IMR-90 (cell line): ENCODE data around the gene CLSTN1. TPM values are rescaled to one million over a fixed set of nuclear protein-coding genes. Genes with fewer than 3 reads are reported as not detected.

Experiments
- ATAC-seq: fragments of 200-7000 bp; cut with Tn5 transposase; 2 replicates; pipeline ENCODE4 v1.9.1; 2020; ENCODE audit warnings: low read depth, mild to moderate bottlenecking, moderate library complexity
- BruUV-seq: library from RNA; stranded (reverse); fragments of 400-500 nt; replicated peaks from 2 replicates; lab custom pipeline; 2021; lab: Mats Ljungman, UMichigan
- CTCF ChIA-PET: fragments of 300-600 bp; formaldehyde crosslinking; extraction: SDS; loops from one replicate; lab custom pipeline; 2021; ENCODE audit warnings: antibody characterized with exemption; lab: Yijun Ruan, JAX
- POLR2A ChIA-PET: fragments of 300-600 bp; sonication (Branson Sonifier 250); formaldehyde crosslinking; loops from one replicate; lab custom pipeline; 2022; ENCODE audit warnings: antibody characterized with exemption; ENCODE audit not compliant: unreplicated experiment; lab: Charles Lee
- DNase-seq: peaks from one replicate; pipeline ENCODE4 v3.0.0; 2013
- H2AFZ ChIP-seq: replicated peaks from 2 replicates; pipeline ENCODE3; 2013; ENCODE audit warnings: low read length, mild to moderate bottlenecking; ENCODE audit not compliant: poor library complexity
- H2AK5ac ChIP-seq: 2 replicates; pipeline ENCODE4 v1.6.1; 2013; ENCODE audit warnings: low read depth, low read length, inconsistent platforms
- H2AK9ac ChIP-seq: replicated peaks from 2 replicates; pipeline ENCODE3; 2013; ENCODE audit warnings: mild to moderate bottlenecking, low read depth, low read length, moderate library complexity; ENCODE audit not compliant: poor library complexity
- H2BK120ac ChIP-seq: 2 replicates; pipeline ENCODE4 v1.6.1; 2013; ENCODE audit warnings: low read depth, low read length, inconsistent platforms
- H2BK15ac ChIP-seq: 3 replicates; pipeline ENCODE4 v1.6.1; 2013; ENCODE audit warnings: low read depth, low read length, inconsistent platforms
- H2BK20ac ChIP-seq: 2 replicates; pipeline ENCODE4 v1.6.1; 2013; ENCODE audit warnings: low read depth, mild to moderate bottlenecking, inconsistent platforms, low read length, moderate library complexity
- H2BK5ac ChIP-seq: 2 replicates; pipeline ENCODE4 v1.6.1; 2013; ENCODE audit warnings: mild to moderate bottlenecking, low read depth, low read length, inconsistent platforms; ENCODE audit not compliant: poor library complexity, severe bottlenecking
- H3K14ac ChIP-seq: replicated peaks from 2 replicates; pipeline ENCODE4 v1.6.1; 2013; ENCODE audit warnings: low read depth, low read length, inconsistent platforms
- H3K18ac ChIP-seq: 2 replicates; pipeline ENCODE4 v1.6.1; 2013; ENCODE audit warnings: low read depth, low read length, control low read depth
- H3K23ac ChIP-seq: 2 replicates; pipeline ENCODE4 v1.6.1; 2013; ENCODE audit warnings: low read depth, low read length, inconsistent platforms
- H3K27ac ChIP-seq: 2 replicates; pipeline ENCODE4 v1.5.1; 2013; ENCODE audit warnings: mild to moderate bottlenecking, control low read depth, low read length; ENCODE audit not compliant: insufficient read depth
- H3K27me3 ChIP-seq: 2 replicates; pipeline ENCODE4 v1.6.1; 2013; ENCODE audit warnings: low read length; ENCODE audit not compliant: control insufficient read depth, insufficient read depth
- H3K36me3 ChIP-seq: 2 replicates; pipeline ENCODE4 v1.6.1; 2013; ENCODE audit warnings: low read length, mixed read lengths; ENCODE audit not compliant: control insufficient read depth, insufficient read depth
- H3K4ac ChIP-seq: 2 replicates; pipeline ENCODE4 v1.6.1; 2013; ENCODE audit warnings: low read depth, low read length, inconsistent platforms
- H3K4me1 ChIP-seq: 2 replicates; pipeline ENCODE4 v1.6.1; 2013; ENCODE audit warnings: low read length, mixed read lengths; ENCODE audit not compliant: control insufficient read depth, insufficient read depth
- H3K4me2 ChIP-seq: 2 replicates; pipeline ENCODE4 v1.6.1; 2013; ENCODE audit warnings: low read depth, mild to moderate bottlenecking, control low read depth, low read length, moderate library complexity
- H3K4me3 ChIP-seq: 2 replicates; pipeline ENCODE4 v1.5.1; 2013; ENCODE audit warnings: low read depth, mild to moderate bottlenecking, control low read depth, low read length, moderate library complexity; ENCODE audit not compliant: insufficient read depth
- H3K56ac ChIP-seq: 2 replicates; pipeline ENCODE4 v1.6.1; 2013; ENCODE audit warnings: low read length, inconsistent platforms; ENCODE audit not compliant: insufficient read depth; ENCODE audit errors: extremely low read depth
- H3K79me1 ChIP-seq, 2 experiments: 2 replicates each; pipeline ENCODE4 v1.6.1; 2013; ENCODE audit warnings: low read length in 2 of 2, inconsistent platforms in 1 of 2, low read depth in 1 of 2
- H3K9ac ChIP-seq: 2 replicates; pipeline ENCODE4 v1.6.1; 2013; ENCODE audit warnings: low read depth, low read length, control low read depth
- H3K9me1 ChIP-seq: 2 replicates; pipeline ENCODE4 v1.6.1; 2013; ENCODE audit warnings: low read length, inconsistent platforms; ENCODE audit not compliant: insufficient read depth
- H3K9me3 ChIP-seq: 2 replicates; pipeline ENCODE4 v1.6.1; 2013; ENCODE audit warnings: low read length; ENCODE audit not compliant: control insufficient read depth, insufficient read depth
- H4K20me1 ChIP-seq: 2 replicates; pipeline ENCODE4 v1.6.1; 2013; ENCODE audit warnings: low read length, inconsistent platforms; ENCODE audit not compliant: insufficient read depth
- H4K5ac ChIP-seq: 2 replicates; pipeline ENCODE4 v1.6.1; 2013; ENCODE audit warnings: mild to moderate bottlenecking, low read depth, low read length, control low read depth
- H4K8ac ChIP-seq, 2 experiments: 2 replicates each; pipeline ENCODE4 v1.6.1; 2013; ENCODE audit warnings: low read depth in 2 of 2, low read length in 2 of 2, control low read depth in 1 of 2, inconsistent platforms in 1 of 2
- H4K91ac ChIP-seq: 2 replicates; pipeline ENCODE4 v1.6.1; 2013; ENCODE audit warnings: low read depth, low read length, inconsistent platforms; ENCODE audit not compliant: insufficient read depth
- CEBPB ChIP-seq: IDR thresholded peaks from 2 replicates; pipeline ENCODE4 v1.6.1; 2012; ENCODE audit warnings: low read depth, low read length, improper control_type of control experiment
- ELK1 ChIP-seq: fragments of 150-350 bp; IDR thresholded peaks from 2 replicates; pipeline ENCODE4 v1.6.1; 2016; ENCODE audit warnings: low read depth, mild to moderate bottlenecking, low read length, moderate library complexity, borderline replicate concordance
- FOS ChIP-seq: fragments of 150-350 bp; IDR thresholded peaks from 2 replicates; pipeline ENCODE4 v1.6.1; 2016; ENCODE audit warnings: low read depth, low read length
- MAFK ChIP-seq: IDR thresholded peaks from 2 replicates; pipeline ENCODE4 v1.6.1; 2012; ENCODE audit warnings: low read depth, low read length, improper control_type of control experiment
- MAZ ChIP-seq: IDR thresholded peaks from 2 replicates; pipeline ENCODE4 v1.6.1; 2012; ENCODE audit warnings: low read depth, mild to moderate bottlenecking, low read length, improper control_type of control experiment, moderate library complexity, borderline replicate concordance
- MXI1 ChIP-seq: IDR thresholded peaks from 2 replicates; pipeline ENCODE4 v1.6.1; 2012; ENCODE audit warnings: low read depth, mild to moderate bottlenecking, low read length, moderate library complexity, borderline replicate concordance
- POLR2A ChIP-seq: IDR thresholded peaks from 2 replicates; pipeline ENCODE4 v1.6.1; 2012; ENCODE audit warnings: mild to moderate bottlenecking, low read depth, low read length
- RAD21 ChIP-seq: IDR thresholded peaks from 2 replicates; pipeline ENCODE4 v1.6.1; 2012; ENCODE audit warnings: low read length, improper control_type of control experiment
- RCOR1 ChIP-seq: IDR thresholded peaks from 2 replicates; pipeline ENCODE4 v1.6.1; 2012; ENCODE audit warnings: mild to moderate bottlenecking, low read length, improper control_type of control experiment; ENCODE audit not compliant: insufficient replicate concordance
- RFX5 ChIP-seq: IDR thresholded peaks from 2 replicates; pipeline ENCODE4 v1.8.0; 2012; ENCODE audit warnings: low read depth, mild to moderate bottlenecking, low read length, moderate library complexity
- SMC3 ChIP-seq: fragments of 150-350 bp; IDR thresholded peaks from 2 replicates; pipeline ENCODE4 v1.6.1; 2016; ENCODE audit warnings: low read depth, mild to moderate bottlenecking, antibody characterized with exemption, low read length, moderate library complexity
- WGBS, 2 experiments: methylation state at CpG; one replicate each; pipeline versions ENCODE4 v1.1.5 to v1.1.7; 2013; ENCODE audit warnings: missing lambda C conversion rate in 2 of 2; ENCODE audit not compliant: insufficient read length in 1 of 2; ENCODE audit errors: extremely low coverage in 2 of 2; 5-methylcytosine and 5-hydroxymethylcytosine counted together
- dilution Hi-C: fragments of 300-500 bp; cut with HindIII; formaldehyde crosslinking; loops from one replicate; pipeline ENCODE4 v1.14.3; 2018; ENCODE audit warnings: low sequenced_read_pairs; ENCODE audit not compliant: unreplicated experiment
- in situ Hi-C: fragments of 300-500 bp; cut with MboI; formaldehyde crosslinking; loops from 3 replicates; pipeline ENCODE4 v1.14.3; 2019; ENCODE audit warnings: low sequenced_read_pairs, inconsistent platforms, mixed read lengths
- intact Hi-C: fragments of 100-400 bp; cut with micrococcal nuclease; formaldehyde crosslinking; loops from 2 replicates; pipeline ENCODE4 v1.10.0; 2022
- polyA plus RNA-seq, 3 experiments: library from polyadenylated mRNA; depleted of rRNA; stranded (reverse); fragments of >200 nt; gene quantifications; 2 replicates each; pipeline ENCODE4 v1.2.3, GENCODE V29; 2012; ENCODE audit warnings: low replicate concordance in 1 of 3
- total RNA-seq: library from RNA; depleted of rRNA; stranded (reverse); fragments of >200 nt; gene quantifications from 2 replicates; pipeline ENCODE4 v1.2.3, GENCODE V29; 2012
- TF ChIP-seq, protein P1 (sequence below): conservative IDR thresholded peaks from 2 replicates; pipeline ENCODE4 v1.5.1; 2012; ENCODE audit warnings: mild to moderate bottlenecking, low read depth, low read length, improper control_type of control experiment

CLSTN1 gene
- total and polyA plus RNA-seq, 2 of the 4 experiments (the other 2 are of a cell fraction): 30.1 to 72.2 TPM

GRCh38 chr1:9717193-9718005 is 106.4 kb downstream of the CLSTN1 start:
- Histone ChIP-seq H3K18ac (no peak overlapping the region), H3K23ac (no peak overlapping the region), H4K8ac (no peak overlapping the region), H3K9me1 (peaks cover 6% of the 10 kb centered on the region; the same call in 1 of the 2 replicates), H2AFZ (no peak overlapping the region), H3K79me1 (no peaks in the 10 kb centered on the region; a peak in 2 of 4 replicates), H2BK120ac (peak overlapping the region; percentile 77; the same call in 1 of the 2 replicates), H4K5ac (no peak overlapping the region), H2AK9ac (no peak overlapping the region), H3K4ac (peak overlapping the region; percentile 33; the same call in 1 of the 2 replicates), H2BK20ac (no peak overlapping the region), H3K14ac (no peak overlapping the region), H3K36me3 (peaks cover 29% of the 10 kb centered on the region), H4K91ac (no peak overlapping the region), H3K27ac (no peak overlapping the region), H3K4me3 (no peak overlapping the region), H3K27me3 (no peaks in the 10 kb centered on the region), H3K56ac (no peak overlapping the region), H4K20me1 (peaks cover 2% of the 10 kb centered on the region; the same call in 1 of the 2 replicates), H3K9me3 (no peaks in the 10 kb centered on the region), H2BK15ac (no peak overlapping the region), H2BK5ac (no peak overlapping the region), H3K4me1 (peaks cover 3% of the 10 kb centered on the region), H3K4me2 (no peak overlapping the region), H3K9ac (no peak overlapping the region), H2AK5ac (peak overlapping the region; percentile 4)
- TF ChIP-seq RFX5: no peak
- TF ChIP-seq POLR2A: no peak
- no peak for TF ChIP-seq RAD21
- TF ChIP-seq ELK1: no peak
- TF ChIP-seq FOS: no peak
- TF ChIP-seq MXI1: no peak
- TF ChIP-seq, protein P1, sequence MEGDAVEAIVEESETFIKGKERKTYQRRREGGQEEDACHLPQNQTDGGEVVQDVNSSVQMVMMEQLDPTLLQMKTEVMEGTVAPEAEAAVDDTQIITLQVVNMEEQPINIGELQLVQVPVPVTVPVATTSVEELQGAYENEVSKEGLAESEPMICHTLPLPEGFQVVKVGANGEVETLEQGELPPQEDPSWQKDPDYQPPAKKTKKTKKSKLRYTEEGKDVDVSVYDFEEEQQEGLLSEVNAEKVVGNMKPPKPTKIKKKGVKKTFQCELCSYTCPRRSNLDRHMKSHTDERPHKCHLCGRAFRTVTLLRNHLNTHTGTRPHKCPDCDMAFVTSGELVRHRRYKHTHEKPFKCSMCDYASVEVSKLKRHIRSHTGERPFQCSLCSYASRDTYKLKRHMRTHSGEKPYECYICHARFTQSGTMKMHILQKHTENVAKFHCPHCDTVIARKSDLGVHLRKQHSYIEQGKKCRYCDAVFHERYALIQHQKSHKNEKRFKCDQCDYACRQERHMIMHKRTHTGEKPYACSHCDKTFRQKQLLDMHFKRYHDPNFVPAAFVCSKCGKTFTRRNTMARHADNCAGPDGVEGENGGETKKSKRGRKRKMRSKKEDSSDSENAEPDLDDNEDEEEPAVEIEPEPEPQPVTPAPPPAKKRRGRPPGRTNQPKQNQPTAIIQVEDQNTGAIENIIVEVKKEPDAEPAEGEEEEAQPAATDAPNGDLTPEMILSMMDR: no peak
- no peak for TF ChIP-seq RCOR1
- TF ChIP-seq SMC3: no peak
- TF ChIP-seq MAZ: no peak
- no peak for TF ChIP-seq MAFK
- no peak for TF ChIP-seq CEBPB
- POLR2A ChIA-PET: no interaction called here
- CTCF ChIA-PET: no interaction called here
- intact Hi-C loops (no loop called here), in situ Hi-C loops (no loop called here), dilution Hi-C loops (no loop called here)
- DNase-seq: no peak
- 67% methylated on average over 5 of the region's 25 CpGs; no CpG with 5 or more reads in 1 of the 2 experiments for WGBS, 2 experiments
- no TSS peak for BruUV-seq
- ATAC-seq: no peak
